ENCODE measurements around the gene ELMO1.

ELMO1 gene

GRCh38 chr7:37269711-37270508 is 178.8 kb downstream of the ELMO1 start:
- intact Hi-C loops (cut with DNase I): no loop called here
- DNase-seq: peak in 2 of 42 donors; percentile 31 to 39

DNA sequence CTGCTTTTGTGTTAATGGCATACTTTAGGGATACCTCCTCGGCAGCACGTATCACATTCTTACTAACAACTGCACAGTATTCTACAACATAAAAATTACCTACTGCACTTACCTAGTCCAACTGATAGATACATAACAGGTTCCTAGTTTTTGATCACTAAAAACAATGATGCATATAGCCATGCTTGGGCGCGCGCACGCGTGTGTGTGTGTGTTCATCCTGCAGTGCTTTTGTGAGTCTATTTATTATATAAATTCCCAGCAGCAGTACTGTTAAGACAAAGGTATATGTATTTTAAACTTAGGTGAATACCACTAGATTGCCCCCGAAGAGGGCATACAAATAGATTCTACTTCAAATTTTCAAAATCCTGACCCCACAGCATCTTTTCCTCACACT is 181.4 kb downstream of the ELMO1 start:
- intact Hi-C loops (cut with DNase I): no loop called here

GRCh38 chr7:37265876-37266275 is 182.8 kb downstream of the ELMO1 start:
- intact Hi-C loops (cut with DNase I): no loop called here
- peak in 2 of 42 donors; percentile 38 to 53 for DNase-seq

More for the DNA sequence above, 181.4 kb downstream of the ELMO1 start:
- peak in 2 of 42 donors; percentile 32 to 49 for DNase-seq

GRCh38 chr7:37265006-37265405 is 183.7 kb downstream of the ELMO1 start:
- intact Hi-C loops (cut with DNase I): no loop called here
- peak in 2 of 42 donors; percentile 47 to 62 for DNase-seq

DNA sequence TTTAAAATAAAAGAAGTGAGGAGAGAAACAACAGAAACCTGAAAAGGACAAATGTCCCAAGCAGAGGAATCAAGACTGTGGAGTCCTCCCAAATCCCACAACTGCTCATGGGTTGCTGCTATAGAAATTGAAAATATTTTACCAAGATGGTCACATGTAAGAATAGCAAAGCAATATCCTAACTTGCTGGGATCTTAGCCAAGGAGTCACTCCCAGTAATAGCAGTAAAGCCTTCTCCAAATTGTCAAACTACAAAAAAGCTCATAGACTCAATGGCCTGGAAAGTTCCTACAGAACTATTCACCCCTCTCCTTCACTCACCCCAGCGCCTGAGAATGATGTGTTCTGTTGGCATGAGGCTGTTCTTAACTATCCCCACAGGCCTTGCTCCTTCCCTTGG is 186.5 kb downstream of the ELMO1 start:
- peak in 2 of 42 donors; percentile 14 to 42 for DNase-seq
- intact Hi-C loops (cut with DNase I): no loop called here

DNA sequence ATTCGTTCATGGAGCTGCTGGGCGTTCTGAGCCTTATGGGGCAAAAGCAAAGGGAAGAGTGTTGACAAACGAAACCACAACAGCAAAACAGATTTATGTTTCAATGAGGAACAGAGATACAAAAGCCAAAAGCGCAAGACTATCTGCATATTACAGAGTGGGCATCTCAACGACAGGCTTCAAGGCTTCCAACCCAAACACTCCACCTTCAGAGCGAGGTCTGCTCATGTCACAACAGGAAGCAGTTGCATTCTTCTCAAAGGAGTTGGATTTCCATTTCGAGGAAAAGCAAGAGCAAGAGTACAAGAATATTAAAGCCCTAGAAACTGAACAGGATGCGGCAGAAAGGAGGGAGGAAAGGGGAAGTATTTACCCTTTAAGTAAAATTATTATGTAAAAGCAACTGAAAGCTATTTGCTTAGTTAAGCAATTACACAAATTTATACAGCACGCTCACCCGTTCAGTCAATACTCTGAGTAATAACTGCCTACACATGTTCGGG is 189.3 kb downstream of the ELMO1 start:
- intact Hi-C loops (cut with DNase I): no loop called here
- peak in 2 of 42 donors; percentile 18 to 41 for DNase-seq

- intact Hi-C loops (cut with DNase I): no loop called here
These were observed 192.0 kb downstream of the ELMO1 start for GRCh38 chr7:37256631-37257030.

GRCh38 chr7:37255327-37255944 is 193.2 kb downstream of the ELMO1 start:
- intact Hi-C loops (cut with DNase I): no loop called here
- peak in 2 of 42 donors; percentile 32 to 41 for DNase-seq

More at GRCh38 chr7:37256631-37257030, 192.0 kb downstream of the ELMO1 start:
- DNase-seq: no peak

DNA sequence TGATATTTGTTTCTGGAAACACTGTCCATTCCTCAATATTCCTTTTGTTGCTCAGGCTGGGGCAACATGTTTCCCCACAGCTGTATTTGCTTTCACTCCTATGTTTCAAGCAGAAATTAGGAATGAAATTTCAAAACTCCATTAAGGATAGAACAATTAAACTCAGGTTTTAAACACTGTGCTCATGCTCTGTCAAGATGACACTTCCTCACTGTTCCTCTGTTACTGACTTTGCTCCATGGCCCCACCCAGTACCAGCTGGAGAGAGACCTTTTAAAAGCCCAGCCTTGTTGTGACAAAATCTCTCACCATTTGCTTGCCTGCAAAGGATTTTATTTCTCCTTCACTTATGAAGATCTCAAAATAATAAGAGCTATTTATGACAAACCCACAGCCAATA is 197.4 kb downstream of the ELMO1 start:
- intact Hi-C loops (cut with DNase I): no loop called here

GRCh38 chr7:37249240-37249639 is 199.4 kb downstream of the ELMO1 start:
- no peak for DNase-seq
- intact Hi-C loops (cut with DNase I): no loop called here

More for the DNA sequence above, 197.4 kb downstream of the ELMO1 start:
- DNase-seq: peak in 25 of 42 donors; percentile 23 to 81 (median 55)

DNA sequence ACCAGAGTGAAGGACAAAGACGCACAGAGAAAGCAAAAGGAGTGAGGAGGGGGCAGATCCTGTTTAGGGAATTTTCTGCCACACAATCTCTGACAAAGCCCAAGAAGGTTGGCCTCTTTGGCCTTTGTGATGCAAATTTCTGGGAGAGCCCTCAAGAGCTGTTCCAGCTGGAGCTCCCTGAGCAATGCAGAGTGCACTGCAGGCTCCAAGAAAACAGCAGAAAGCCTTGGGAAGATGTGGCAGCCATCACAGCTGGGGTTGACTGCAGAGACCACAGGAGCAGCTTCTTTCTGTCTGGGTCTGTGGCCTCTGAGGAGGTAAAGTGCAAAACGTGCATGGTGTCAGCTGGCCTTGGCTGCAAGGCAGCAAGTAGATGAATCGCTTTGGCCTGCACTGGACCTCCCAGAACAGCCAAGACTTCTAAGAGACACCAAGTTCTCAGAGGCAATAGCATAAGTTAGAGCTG is 200.2 kb downstream of the ELMO1 start:
- intact Hi-C loops (cut with DNase I): no loop called here
- peak in 1 of 42 donors; percentile 49 for DNase-seq

- peak in 1 of 42 donors; percentile 53 for DNase-seq
- intact Hi-C loops (cut with DNase I): no loop called here
These were observed 200.8 kb downstream of the ELMO1 start for GRCh38 chr7:37247861-37248260.

GRCh38 chr7:37245590-37245989 is 203.1 kb downstream of the ELMO1 start:
- no peak for DNase-seq

GRCh38 chr7:37236906-37237305 is 211.8 kb downstream of the ELMO1 start:
- intact Hi-C loops (cut with DNase I): loop anchor here (10.0 kb wide), 1 partner anchor 268 kb away; no protein-coding TSS in a partner anchor
- DNase-seq: no peak

More at GRCh38 chr7:37245590-37245989, 203.1 kb downstream of the ELMO1 start:
- intact Hi-C loops (cut with DNase I): no loop called here

- intact Hi-C loops (cut with DNase I): loop anchor here (10.0 kb wide), 1 partner anchor 269 kb away; no protein-coding TSS in a partner anchor
- no peak for DNase-seq
These were observed 212.9 kb downstream of the ELMO1 start for GRCh38 chr7:37235813-37236212.

- intact Hi-C loops (cut with DNase I): loop anchor here (10.0 kb wide), 1 partner anchor 270 kb away; no protein-coding TSS in a partner anchor
- DNase-seq: peak in 20 of 42 donors; percentile 31 to 78 (median 54)
These were observed 213.7 kb downstream of the ELMO1 start for GRCh38 chr7:37234928-37235327.

DNA sequence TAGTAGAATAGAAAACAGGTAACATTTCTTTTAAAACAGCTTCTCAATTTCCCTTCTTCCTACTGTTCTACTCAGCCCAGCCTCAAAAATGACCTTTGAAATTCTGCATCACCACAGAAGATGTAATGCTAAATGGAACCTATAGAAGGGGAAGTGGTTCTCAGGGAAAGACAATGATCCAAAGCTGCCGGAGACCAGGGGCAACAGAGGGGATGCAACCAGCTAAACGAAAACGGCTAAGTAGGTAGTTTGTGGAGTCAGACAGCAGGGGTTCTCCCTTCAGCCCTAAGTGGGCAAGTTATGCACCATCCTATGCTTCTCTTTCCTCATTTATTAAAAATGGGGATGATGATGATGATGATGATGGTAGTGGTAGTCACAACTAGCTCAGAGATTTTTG is 214.3 kb downstream of the ELMO1 start:
- intact Hi-C loops (cut with DNase I): loop anchor here (10.0 kb wide), 1 partner anchor 270 kb away; no protein-coding TSS in a partner anchor
- no peak for DNase-seq

GRCh38 chr7:37231613-37232012 is 217.1 kb downstream of the ELMO1 start:
- intact Hi-C loops (cut with DNase I): loop anchor here (10.0 kb wide), 1 partner anchor 273 kb away; no protein-coding TSS in a partner anchor
- no peak for DNase-seq

DNA sequence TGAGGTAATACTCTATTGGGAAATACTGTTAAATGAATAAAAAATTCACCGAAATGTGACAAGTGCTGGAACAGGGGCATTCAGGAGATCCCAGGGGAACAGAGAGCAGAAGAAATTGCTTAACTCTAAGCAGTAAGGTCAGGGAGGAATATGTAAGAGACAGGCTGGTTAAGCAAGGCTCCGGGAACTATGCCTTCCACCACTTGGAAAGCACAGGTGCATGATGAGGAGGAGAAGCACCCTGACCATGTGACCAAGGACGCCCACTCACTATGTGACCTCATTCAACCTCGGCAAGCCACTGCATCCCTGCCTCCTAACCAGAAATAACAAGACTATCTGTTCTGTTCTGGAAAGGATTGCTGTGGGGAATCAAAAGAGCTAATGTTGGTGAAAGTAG is 218.4 kb downstream of the ELMO1 start:
- intact Hi-C loops (cut with DNase I): loop anchor here (10.0 kb wide), 1 partner anchor 275 kb away; no protein-coding TSS in a partner anchor
- peak in 37 of 42 donors; percentile 31 to 78 (median 55) for DNase-seq

DNA sequence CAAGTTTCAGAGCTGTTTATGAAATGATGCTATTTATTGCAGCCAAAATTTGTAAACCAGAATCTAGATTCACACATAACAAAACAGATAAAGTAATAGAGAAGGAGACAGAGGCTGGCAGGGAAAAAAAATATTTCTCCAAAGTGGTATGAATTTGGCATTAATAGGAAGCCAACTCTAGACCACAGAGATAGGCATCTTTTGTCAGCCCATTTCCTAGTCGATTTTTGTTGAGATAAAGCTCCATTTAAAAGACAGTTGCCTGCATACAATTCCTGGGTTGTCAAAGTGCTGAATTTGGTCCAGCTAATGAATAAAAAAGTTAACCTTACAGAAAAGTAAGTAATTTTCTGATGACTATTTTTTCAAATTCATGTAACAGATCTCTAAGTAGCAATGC is 219.3 kb downstream of the ELMO1 start:
- intact Hi-C loops (cut with DNase I): no loop called here
- DNase-seq: no peak

Measured in head of caudate nucleus (tissue), 42 donors.